ENCODE data around the gene COL26A1.
"Not testable (repeated sequence)": the region's sequence is repeated elsewhere in the genome, so short reads cannot be mapped to it uniquely, and the experiment has no call there.

The COL26A1 gene

GRCh38 chr7:101547916-101548661 lies 185.4 kb downstream of the COL26A1 start:
- no peak for DNase-seq (ENCODE audit: low read depth in 1 of 2, low spot score in 1 of 2)

- no peak for DNase-seq (ENCODE audit: low read depth in 1 of 2, low spot score in 1 of 2)
Measured at GRCh38 chr7:101549734-101550133, 187.1 kb downstream of the COL26A1 start.

GRCh38 chr7:101550641-101551541 lies 188.2 kb downstream of the COL26A1 start:
- no peak for DNase-seq (ENCODE audit: low read depth in 1 of 2, low spot score in 1 of 2)

GRCh38 chr7:101553018-101553770 lies 190.5 kb downstream of the COL26A1 start:
- no peak for DNase-seq (ENCODE audit: low read depth in 1 of 2, low spot score in 1 of 2)

- no peak for DNase-seq (ENCODE audit: low read depth in 1 of 2, low spot score in 1 of 2)
Measured at GRCh38 chr7:101553771-101554445, 191.2 kb downstream of the COL26A1 start.

- DNase-seq (ENCODE audit: low read depth in 1 of 2, low spot score in 1 of 2) = no peak
Measured at GRCh38 chr7:101554584-101555268, 192.1 kb downstream of the COL26A1 start.

- DNase-seq (ENCODE audit: low read depth in 1 of 2, low spot score in 1 of 2) = no peak
Measured at GRCh38 chr7:101555269-101555920, 192.7 kb downstream of the COL26A1 start.

GRCh38 chr7:101555921-101556275 lies 193.2 kb downstream of the COL26A1 start:
- no peak for DNase-seq (ENCODE audit: low read depth in 1 of 2, low spot score in 1 of 2)

GRCh38 chr7:101556453-101556968 lies 193.8 kb downstream of the COL26A1 start:
- no peak for DNase-seq (ENCODE audit: low read depth in 1 of 2, low spot score in 1 of 2)

- no peak for DNase-seq (ENCODE audit: low read depth in 1 of 2, low spot score in 1 of 2)
Measured at GRCh38 chr7:101557421-101557820, 194.7 kb downstream of the COL26A1 start.

- DNase-seq (ENCODE audit: low read depth in 1 of 2, low spot score in 1 of 2) = no peak
Measured at GRCh38 chr7:101557978-101558741, 195.5 kb downstream of the COL26A1 start.

- no peak for DNase-seq (ENCODE audit: low read depth in 1 of 2, low spot score in 1 of 2)
Measured at GRCh38 chr7:101558742-101559325, 196.2 kb downstream of the COL26A1 start.

GRCh38 chr7:101559586-101559985 lies 196.9 kb downstream of the COL26A1 start:
- DNase-seq (ENCODE audit: low read depth in 1 of 2, low spot score in 1 of 2) = no peak

- not testable (repeated sequence) for DNase-seq (ENCODE audit: low read depth in 1 of 2, low spot score in 1 of 2)
Measured at GRCh38 chr7:101560021-101560420, 197.3 kb downstream of the COL26A1 start.

GRCh38 chr7:101560856-101561255 lies 198.2 kb downstream of the COL26A1 start:
- DNase-seq (ENCODE audit: low read depth in 1 of 2, low spot score in 1 of 2) = no peak

GRCh38 chr7:101561293-101561692 lies 198.6 kb downstream of the COL26A1 start:
- DNase-seq (ENCODE audit: low read depth in 1 of 2, low spot score in 1 of 2) = not testable (repeated sequence)

GRCh38 chr7:101562531-101563197 lies 200.0 kb downstream of the COL26A1 start:
- DNase-seq (ENCODE audit: low read depth in 1 of 2, low spot score in 1 of 2) = no peak

All from activated T-helper 1 cell treated with anti-CD3 and anti-CD28 coated beads, Interleukin-2, amount 50 U/mL, for 16 hours (primary cell).